ENCODE results near the gene RAI1.

The RAI1 gene

DNA sequence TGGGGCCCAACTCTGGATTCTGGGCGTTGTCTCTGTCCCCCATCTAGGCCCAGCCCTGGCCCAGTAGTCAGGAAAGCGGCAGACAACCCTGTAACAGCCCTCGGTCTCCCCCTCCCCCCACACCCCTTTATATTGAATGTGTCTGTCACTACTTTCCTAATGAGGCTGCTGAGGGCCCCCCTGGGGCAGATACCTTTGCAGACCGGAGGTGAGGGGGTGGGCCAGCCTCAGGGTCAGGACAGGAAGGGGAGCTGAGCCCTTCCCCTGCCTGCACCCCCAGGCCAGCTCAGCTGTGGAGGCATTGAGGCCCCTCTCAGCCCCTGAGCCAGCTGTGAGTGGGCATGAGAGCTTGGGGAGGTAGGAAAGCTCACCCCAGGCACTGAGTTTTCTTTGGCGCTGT is 17.1 kb downstream of the RAI1 start:
- no peak for DNase-seq (ENCODE audit: low read depth)

DNA sequence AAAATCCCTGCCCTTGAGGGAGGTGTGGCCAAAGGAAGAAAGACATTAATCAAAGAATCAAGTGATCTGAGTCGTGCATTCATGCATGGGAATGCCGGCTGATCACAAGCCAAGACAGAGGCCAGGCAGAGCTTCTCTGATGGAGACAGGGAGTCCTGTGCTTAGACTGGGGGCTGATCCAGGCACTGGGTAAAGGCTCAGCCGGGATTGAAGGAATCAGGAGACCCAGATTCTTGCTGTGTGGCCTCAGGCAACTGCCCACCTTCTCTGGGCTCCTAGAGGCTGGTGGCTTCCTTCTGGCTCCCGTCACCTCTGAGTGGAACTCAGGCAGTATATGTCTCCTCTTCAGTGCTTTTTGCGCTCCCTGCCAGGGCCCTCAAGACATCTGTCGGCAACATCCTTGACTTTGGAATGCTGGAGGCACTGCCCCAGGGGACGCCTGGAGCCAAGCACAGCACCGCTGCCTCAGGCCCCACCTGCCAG is 17.7 kb downstream of the RAI1 start:
- no peak for DNase-seq (ENCODE audit: low read depth)

GRCh38 chr17:17699491-17699890 is 18.2 kb downstream of the RAI1 start:
- no peak for DNase-seq (ENCODE audit: low read depth)

GRCh38 chr17:17700251-17700969 is 19.2 kb downstream of the RAI1 start:
- DNase-seq (ENCODE audit: low read depth), result no peak

- no peak for DNase-seq (ENCODE audit: low read depth)
Observed at GRCh38 chr17:17701112-17701511, 19.9 kb downstream of the RAI1 start.

DNA sequence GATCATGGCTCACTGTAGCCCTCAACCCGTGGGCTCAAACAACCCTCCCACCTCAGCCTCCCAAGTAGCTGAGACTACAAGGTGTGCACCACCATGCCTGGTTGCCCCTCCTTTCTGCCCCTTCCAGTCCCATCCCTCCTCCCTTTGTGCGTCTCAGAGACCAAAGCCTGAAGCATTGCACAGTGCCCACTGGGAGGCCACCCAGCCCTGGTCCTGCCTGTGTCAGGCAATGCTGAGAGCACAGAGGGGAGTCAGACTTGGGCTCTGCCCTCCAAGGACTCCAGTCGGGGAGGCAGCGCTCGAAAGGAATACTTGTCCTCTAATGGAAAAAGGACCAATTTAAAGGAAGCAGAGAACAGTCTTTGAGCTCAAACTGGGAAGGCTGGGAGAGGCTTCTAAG is 20.4 kb downstream of the RAI1 start:
- DNase-seq (ENCODE audit: low read depth), result no peak

DNA sequence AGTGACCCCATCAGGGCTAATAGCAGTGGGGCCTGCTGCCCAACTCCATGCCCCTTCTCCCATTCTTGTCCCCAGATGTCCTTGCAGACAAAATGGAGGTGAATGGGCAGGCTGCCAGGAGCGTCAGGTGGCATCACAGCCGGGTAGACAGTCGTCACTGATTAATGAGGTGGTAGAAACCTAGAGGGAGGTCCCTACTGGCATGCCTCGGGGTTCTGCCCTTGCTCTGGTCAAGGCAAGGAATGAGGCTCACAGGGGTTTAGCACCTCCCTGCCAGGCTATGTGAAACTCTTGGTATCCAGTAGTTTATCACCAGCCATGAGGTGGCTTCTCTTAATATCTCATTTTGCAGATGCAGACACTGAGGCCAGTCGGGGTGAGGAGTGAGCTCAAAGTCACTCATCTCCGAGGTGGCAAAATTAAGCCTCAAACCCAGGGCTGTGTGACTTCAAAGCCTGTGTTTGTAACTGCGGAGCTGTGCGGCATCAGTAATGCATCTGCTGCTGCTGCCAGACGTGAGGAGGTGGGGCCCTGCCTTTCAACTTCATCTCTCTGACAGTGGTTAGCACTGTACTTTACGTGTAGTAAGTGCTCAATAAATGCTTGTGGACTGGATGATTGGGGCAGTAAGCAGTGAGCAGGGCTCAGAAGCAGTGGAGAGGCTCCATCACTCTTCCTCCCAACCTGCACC is 21.3 kb downstream of the RAI1 start:
- no peak for DNase-seq (ENCODE audit: low read depth)

GRCh38 chr17:17703140-17703919 is 22.1 kb downstream of the RAI1 start:
- no peak for DNase-seq (ENCODE audit: low read depth)

DNA sequence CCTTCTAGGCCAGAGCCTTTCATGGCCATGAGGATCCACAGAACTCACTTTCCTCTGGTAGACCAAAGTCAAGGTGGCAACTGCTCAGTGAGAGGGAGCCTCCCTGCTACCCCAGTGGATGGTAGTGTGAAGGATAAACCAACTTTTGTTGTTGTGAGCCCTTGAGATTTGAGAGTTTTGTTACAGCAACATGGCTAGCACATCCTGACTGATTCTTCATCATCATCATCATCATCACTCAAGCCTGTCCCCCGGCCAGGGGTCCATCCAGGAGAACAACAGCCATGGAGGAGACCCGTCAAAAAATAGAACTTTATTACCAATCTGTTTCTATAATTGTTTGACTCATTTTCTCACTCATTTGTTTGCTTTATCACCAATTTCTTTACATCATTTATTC is 23.7 kb downstream of the RAI1 start:
- no peak for DNase-seq (ENCODE audit: low read depth)

DNA sequence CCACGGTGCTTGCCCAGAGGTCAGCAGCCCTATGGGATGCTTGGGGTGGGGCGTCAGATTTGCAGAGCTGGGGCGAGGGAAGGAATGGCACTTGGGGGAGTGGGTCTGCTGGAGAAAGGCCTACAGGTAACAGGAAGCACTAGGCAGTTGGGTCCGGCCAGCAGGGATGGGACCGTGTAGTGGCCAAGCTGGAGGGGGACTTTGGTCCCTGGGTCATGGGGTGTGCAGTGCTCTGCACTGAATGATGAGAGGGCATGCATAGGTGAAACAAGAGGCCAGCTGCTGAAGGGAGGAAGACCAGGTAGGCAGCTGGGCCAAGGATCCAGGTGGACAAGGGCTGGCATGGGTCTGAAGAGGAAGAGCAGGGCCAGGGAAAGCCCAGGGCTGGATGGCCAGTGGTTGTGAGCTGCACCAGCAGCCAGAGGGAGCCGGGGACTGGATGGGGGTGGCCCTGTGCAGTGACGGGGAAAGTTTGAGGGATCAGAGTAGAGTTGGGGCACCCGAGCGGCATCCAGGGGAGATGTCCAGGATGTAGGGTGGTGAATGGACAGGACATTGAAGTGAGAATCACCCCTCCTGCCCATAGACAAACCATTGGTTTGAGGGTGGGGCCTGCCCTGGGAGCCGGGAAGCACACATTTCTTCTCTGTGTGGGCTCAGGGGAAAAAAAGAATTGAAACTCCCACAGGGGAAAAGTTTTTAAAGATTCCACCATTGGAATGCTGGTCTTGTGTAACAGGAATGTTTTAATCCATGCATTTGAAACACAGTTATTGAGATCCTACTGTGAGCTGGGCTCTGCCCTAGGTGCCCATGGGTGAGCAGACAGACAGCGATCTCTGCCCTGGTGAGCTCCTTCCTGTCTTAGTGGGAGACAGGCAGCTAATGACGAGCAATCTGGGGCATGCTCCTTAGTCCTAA is 25.1 kb downstream of the RAI1 start:
- no peak for DNase-seq (ENCODE audit: low read depth)

GRCh38 chr17:17708295-17708694 is 27.0 kb downstream of the RAI1 start:
- DNase-seq (ENCODE audit: low read depth), result no peak

DNA sequence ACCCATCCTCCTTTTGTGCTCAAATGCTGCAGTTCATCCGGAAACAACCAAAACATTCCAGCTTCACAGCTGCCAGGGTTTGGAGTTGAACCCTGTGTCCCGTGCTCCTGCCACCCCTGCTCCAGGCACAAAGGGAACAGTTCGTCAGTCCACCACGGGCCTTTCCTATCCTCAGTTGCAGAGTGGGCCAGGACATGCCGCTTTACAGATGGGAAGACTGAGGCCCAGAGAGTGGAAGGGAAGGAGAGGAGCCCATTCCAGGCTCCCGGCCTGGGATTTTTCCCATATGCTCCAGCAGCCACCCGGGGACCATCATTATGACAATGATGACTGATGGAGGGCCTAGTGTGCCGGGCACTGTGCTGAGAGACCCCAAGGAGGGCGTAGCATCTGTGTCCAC is 27.6 kb downstream of the RAI1 start:
- no peak for DNase-seq (ENCODE audit: low read depth)

DNA sequence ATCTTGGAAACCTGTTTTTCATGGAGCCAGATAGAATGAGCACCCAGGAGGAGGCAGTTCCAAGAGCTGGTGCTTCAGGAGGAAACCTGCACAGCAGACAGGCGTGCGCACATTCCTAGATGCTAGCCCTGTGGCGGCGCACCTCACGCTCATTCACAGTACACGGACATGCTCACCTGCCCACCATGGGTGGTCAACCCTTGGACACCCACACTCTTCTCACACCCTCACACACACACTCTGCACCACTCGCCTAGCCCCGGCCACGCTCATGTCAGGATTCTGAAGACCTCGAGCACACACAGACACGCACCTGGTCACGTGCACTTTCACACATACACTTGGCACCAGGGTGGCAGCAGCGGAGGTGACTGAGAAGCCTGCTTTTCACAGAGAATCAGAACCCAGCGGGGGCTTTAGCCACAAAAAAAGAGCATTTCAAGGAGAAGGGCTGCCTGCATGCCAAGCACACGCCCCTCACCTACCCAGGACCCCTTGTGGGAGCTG is 28.6 kb downstream of the RAI1 start:
- no peak for DNase-seq (ENCODE audit: low read depth)

DNA sequence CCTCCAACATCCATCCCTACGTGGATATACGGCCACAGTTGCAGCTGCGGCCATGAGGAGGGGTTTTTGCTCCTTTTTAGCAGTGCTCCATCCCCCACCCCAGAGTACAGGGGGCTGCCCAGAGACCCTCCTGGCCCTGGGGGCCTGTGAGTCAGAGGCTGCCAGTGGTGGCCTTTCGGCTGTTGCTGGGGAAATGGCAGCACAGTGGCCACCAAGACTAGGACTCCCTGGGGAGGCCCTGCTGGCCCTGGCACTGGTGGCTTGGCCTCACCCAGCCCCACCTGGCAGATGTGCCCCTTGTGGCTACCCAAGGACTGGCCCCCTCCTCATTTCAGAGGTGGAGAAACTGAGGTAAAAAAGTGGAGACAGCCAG is 29.1 kb downstream of the RAI1 start:
- DNase-seq (ENCODE audit: low read depth), result no peak

GRCh38 chr17:17710728-17711541 is 29.7 kb downstream of the RAI1 start:
- peak; percentile 75 for DNase-seq (ENCODE audit: low read depth)

GRCh38 chr17:17711641-17712162 is 30.4 kb downstream of the RAI1 start:
- no peak for DNase-seq (ENCODE audit: low read depth)

- peak; percentile 55 for DNase-seq (ENCODE audit: low read depth)
Observed at GRCh38 chr17:17712268-17712924, 31.1 kb downstream of the RAI1 start.

- no peak for DNase-seq (ENCODE audit: low read depth)
Observed at GRCh38 chr17:17713839-17714238, 32.6 kb downstream of the RAI1 start.

DNA sequence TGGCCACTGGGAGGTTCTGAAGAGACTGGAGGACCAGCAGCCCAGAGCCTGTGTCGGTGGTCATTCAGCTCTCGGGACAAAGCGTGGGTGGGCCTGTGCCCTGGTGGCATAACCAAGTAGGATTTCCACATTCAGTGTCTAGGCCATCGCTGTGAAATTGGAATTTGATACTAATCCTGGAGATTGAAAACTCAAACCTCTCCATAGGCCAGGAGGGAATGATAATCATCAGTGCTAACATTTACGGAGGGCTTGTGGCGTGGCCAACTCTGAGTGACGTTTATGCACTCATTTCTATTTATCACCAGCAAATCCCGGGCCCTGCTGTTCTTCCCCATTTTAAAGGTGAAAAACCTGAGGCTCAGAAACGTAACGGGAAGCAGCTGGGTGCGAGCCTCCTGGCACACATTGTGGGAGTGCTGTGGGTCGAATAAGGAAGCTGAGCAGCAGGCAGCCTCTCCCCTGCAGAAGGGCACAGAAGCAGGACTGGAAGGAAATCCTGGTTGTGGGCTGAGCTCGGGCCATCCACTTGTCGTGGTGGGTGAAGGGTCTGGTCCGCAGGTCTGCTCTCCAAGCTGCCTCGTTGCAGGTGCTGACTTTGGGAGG is 33.1 kb downstream of the RAI1 start:
- DNase-seq (ENCODE audit: low read depth), result no peak

DNA sequence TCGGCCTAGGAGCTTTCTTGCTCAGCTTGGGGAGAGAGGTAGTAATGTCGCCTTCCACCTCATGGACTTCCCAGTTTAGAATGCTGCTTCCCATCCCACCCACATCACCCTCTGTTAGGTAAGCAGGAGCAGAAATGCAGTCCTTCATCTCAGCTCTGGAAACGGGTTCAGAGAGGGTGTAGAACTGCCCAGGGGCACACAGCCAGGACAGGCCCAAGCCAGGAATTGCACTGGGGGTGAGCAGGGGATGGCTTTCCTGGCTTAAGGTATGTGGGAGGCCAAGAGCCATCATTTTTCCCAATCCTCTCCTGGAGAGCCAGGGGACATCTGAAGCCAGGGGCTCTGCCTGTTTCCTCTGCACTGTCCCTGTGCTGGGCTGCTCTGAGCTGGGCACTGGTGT is 33.6 kb downstream of the RAI1 start:
- DNase-seq (ENCODE audit: low read depth), result no peak
